Measurements from ENCODE around the gene ATG2A.

The ATG2A gene

GRCh38 chr11:64883575-64883974 is 33.4 kb downstream of the ATG2A start:
- no peak for DNase-seq

DNA sequence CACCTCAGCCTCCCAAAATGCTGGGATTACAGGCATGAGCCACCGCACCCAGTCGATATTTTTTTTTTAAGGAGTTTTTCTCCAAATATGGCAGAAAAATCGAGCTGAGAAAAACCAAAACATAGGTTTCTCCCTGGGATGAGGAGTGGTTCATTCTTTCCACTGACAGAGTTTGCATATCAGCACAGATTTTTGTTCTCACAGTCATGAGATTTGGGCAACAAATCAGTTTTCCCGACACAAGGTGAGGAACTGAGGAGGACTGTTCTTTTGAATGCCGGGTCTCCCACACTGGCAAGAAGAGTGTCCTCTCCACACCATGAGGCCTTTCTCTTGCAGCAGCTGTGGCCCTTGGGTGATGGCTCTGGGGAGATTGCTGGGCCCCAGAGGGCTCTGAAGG is 34.8 kb downstream of the ATG2A start:
- no peak for DNase-seq

GRCh38 chr11:64881476-64881875 is 35.5 kb downstream of the ATG2A start:
- no peak for DNase-seq

- no peak for DNase-seq
These were observed 36.6 kb downstream of the ATG2A start for GRCh38 chr11:64880240-64881001.

DNA sequence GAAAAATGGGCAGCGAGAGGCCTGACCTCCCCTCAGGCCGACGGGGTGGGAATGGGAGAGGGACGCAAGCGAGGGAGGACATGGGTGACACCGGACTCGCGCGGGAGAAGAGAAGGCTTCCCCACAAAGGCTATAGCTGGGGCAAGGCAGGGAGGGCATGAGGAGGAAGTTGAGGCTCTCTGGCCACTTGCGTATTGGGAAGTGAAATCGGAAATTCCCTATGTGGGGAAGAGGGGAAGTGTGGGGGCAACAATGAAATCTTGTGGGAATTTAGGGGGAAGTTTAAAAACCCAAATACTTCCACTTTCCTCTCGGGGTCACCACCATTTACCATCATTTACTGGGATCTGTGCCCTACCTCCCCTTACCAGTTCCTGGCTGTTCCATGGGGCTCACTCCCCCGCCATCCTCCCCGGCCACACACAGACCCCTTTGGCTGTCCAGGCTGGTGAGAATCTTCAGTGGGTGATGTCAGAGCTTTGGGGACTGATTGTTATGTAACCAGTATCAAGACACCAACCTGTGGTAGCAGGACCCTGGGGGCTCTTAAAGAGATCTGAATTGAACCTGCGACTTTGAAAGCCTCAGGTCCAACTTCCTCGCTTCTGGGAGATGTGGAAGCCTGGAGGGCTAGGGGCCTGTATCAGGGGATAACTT is 37.6 kb downstream of the ATG2A start:
- no peak for DNase-seq

GRCh38 chr11:64878494-64879243 is 38.3 kb downstream of the ATG2A start, which contains the start of gene EHD1:
Gene EHD1 (minus strand): TSS chr11:64878621. CDS start chr11:64878464, 157 bp downstream.
- peak; percentile 99 for DNase-seq

- DNase-seq: no peak
These were observed 38.9 kb downstream of the ATG2A start for GRCh38 chr11:64878223-64878493.

DNA sequence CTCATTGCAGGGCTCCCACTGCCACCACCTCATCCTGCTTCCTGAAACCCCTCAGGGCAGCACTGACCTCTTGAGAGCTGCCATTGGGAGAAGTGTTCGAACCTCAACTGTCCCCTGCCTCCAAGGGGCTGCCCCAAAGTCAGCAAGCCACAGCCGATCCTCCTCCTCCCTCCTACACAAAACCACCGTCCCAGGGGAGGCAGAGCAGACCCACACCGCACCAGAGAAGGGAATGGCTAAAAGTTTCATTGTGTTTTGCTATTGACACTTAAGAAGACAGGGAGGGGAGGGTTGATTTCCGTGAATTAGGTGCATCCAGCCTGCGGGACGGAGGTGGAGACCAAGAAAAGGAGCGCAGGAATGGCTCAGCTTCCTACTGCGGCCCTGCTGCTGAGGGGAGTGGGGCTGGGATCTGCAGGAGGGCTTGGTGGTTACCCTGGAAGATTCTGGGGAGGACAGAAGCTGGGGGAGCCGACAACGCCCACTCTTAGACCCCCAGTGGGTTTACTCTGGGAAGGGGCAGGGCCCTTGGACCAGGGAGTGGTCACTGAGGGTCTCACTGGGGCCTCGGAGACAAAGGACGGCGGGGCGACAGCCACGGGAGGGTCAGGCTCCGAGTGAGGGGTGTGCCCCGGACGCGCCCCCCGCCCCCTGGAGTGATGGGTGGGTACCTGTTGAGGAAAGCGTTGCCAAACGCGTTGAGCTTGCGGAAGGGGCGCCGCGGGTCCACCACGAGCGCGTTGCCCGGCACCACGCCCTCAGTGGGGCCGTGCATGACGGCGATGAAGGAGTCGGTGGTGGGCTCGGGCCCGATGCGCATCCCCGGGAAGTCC is 39.4 kb downstream of the ATG2A start:
- no peak for DNase-seq

- DNase-seq: no peak
These were observed 40.1 kb downstream of the ATG2A start for GRCh38 chr11:64876835-64877341.

DNA sequence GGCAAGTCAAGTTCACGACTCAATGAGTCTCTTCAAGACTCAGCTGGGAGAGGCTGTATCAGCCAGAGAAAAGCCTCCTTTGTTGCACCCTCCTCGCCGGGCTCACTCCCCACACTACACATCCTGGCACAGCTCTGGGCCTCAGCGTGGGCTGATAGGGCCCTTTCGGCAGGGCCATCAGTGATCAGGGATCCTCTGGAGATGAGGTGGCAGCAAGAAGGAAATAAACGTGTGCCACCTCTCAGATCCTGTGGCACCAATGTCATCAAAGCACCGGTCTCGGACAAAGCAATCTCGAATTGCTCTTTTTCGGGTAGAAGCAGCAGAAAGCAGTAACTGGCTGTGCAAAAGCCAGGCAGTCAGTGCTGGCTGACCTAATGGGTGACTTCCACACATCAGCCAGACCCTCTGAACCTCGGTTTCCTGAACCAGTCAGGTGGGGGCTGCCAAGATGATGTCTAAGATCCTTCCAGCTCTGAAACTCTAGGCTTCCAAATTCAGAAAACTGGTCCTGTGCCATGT is 40.7 kb downstream of the ATG2A start:
- DNase-seq: no peak

DNA sequence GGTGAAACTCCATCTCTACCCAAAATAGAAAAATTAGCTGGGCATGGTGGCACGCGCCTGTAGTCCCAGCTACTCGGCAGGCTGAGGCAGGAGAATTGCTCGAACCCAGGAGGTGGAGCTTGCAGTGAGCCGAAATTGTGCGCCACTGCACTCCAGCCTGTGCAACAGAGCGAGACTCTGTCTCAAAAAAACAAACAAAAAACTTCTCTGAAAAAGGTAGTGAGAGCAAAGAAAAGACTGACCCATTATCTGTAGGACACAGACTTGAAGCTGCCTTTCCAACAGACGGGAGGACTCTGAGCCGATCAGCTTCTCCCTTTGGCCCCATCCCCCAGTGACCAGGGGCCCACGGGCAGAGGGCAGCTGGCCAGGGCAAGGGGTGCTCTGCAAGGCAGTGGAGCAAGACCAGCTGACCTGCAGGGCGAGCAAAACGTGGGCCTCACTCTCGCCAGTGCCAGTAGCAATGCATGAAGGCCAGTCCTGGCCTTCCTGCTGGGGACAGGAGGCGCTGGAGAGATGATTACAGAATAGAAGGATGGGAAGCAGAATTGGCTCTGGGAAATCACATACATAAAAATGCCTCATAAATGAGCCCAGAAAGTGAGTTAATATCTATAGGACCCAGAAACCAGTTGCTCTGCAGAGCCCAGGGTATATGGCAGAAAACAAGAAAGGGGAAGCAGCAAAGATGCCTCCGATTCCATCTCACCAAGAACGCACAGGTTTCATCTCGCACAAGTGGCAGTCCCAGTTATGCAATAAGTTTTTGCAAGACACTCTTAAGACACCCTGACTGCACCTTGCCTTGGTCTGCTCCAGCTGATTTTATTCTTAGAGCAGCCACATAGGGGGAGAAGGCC is 41.4 kb downstream of the ATG2A start:
- no peak for DNase-seq

- no peak for DNase-seq
These were observed 42.4 kb downstream of the ATG2A start for GRCh38 chr11:64874308-64875240.

- no peak for DNase-seq
These were observed 44.1 kb downstream of the ATG2A start for GRCh38 chr11:64872790-64873488.

- no peak for DNase-seq
These were observed 45.5 kb downstream of the ATG2A start for GRCh38 chr11:64871492-64871891.

GRCh38 chr11:64870893-64871466 is 46.0 kb downstream of the ATG2A start:
- DNase-seq: no peak

DNA sequence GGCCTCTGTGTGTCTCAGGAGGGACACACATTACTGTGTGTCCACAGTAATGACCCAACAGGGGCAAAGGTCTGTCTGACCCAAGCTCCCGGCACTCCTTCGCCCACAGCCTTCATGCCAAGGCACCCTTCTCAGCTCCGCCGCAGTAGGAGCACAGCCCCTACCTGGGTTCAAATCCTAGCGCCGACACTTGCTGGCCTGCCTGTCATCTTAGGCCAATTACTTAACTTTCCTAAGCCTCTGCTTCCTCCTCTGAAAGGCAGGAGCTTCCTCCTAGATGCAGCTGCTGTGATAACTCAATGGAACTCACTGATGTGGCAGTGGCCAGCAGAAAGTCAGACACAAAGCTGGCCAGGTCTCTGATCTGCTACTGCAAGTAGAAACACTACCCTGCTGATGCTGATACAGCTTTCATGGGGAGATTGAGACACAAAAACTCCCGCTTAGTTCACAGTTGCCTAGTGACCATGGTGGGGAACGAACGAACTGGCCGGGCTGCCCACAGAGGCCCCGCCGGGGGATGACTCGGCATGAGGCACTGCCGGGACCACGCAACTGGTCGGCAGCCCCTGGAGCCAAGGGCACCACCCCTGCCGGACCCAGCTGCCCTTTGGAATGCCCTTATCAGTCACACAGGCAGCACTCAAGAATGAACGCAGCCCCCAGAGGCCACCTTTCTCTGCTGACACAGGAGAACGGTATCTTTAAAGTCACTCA is 46.7 kb downstream of the ATG2A start:
- peak; percentile 31 for DNase-seq

GRCh38 chr11:64869571-64870175 is 47.3 kb downstream of the ATG2A start:
- no peak for DNase-seq

DNA sequence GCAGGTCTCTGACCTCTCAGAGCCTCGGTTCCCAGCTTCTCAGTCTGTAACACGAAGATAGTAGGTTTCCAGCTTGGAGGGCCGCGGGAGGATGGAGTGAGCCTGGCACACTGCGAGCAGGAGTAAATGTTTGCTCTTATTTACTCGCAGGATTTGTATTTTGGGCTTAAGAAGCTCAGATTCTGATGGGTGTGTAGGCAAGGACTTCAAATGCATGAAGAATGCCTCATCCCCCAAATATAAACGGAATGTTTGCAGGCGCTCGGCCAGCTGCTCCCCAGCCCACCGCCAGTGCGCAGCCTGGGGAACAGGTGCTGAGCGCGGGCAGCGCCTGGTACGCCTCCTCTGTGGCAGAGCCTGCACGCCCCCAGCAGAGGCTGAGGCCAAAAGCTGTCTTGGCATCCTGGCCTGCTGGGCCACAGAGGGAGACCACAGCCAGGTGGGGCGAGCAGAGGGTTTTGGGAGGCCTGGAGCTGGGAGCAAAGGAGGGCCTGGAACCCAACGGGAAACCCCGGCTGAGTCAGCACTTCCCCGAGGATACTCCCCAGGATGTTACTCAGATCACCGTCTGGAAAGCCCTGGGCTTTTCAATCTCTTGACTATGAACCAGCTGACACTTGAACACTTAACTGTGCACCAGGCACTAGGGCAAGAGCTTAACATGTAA is 48.0 kb downstream of the ATG2A start:
- peak; percentile 70 for DNase-seq

Measured in left hindlimb (tissue), 1 donor.